Tibial nerve (tissue), 4 donors: Measurements from ENCODE around the gene TAF4. TPM values are rescaled to one million over a fixed set of nuclear protein-coding genes. Genes with fewer than 3 reads are reported as not detected.

ENCODE experiments used
- DNase-seq, 2 donors: peaks; one replicate each; pipeline ENCODE4 v3.0.0-alpha.2; 2019; ENCODE audit warnings: low spot score in 2 of 2
- H3K27ac ChIP-seq, 4 donors: fragments of 200-600 bp; sonication (generic) in 3 of 4; one replicate each; pipeline ENCODE4 v1.5.1; 2017 to 2019; ENCODE audit warnings: mild to moderate bottlenecking in 1 of 4
- H3K27me3 ChIP-seq, 2 donors: fragments of 200-600 bp; sonication (generic) in 1 of 2; one replicate each; pipeline versions ENCODE4 v1.5.1 to v1.6.0; 2017 to 2019
- H3K36me3 ChIP-seq, 3 donors: fragments of 200-600 bp; sonication (generic); one replicate each; pipeline ENCODE4 v1.5.1; 2018 to 2019
- H3K4me1 ChIP-seq, 4 donors: fragments of 200-600 bp; sonication (generic) in 3 of 4; one replicate each; pipeline ENCODE4 v1.5.1; 2017 to 2019
- H3K4me3 ChIP-seq, 4 donors: fragments of 200-600 bp; sonication (generic) in 3 of 4; one replicate each; pipeline ENCODE4 v1.5.1; 2017 to 2019; ENCODE audit warnings: mild to moderate bottlenecking in 1 of 4, moderate library complexity in 1 of 4
- H3K9me3 ChIP-seq, 4 donors: fragments of 200-600 bp; sonication (generic) in 3 of 4; one replicate each; pipeline ENCODE4 v1.5.1; 2017 to 2019
- CTCF ChIP-seq, 5 experiments: fragments of 200-600 bp in 3 of 5; fragments of 450-650 bp in 2 of 5; sonication (generic) in 3 of 5; IDR thresholded peaks; one replicate each; pipeline ENCODE4 v1.5.1; 2016 to 2019; ENCODE audit warnings: antibody characterized with exemption in 5 of 5, mild to moderate bottlenecking in 3 of 5, moderate library complexity in 2 of 5
- EP300 ChIP-seq, 2 donors: sonication (generic); formaldehyde crosslinking; IDR thresholded peaks; one replicate each; pipeline ENCODE4 v1.6.1; 2017; ENCODE audit warnings: antibody characterized with exemption in 2 of 2, mild to moderate bottlenecking in 1 of 2
- POLR2A ChIP-seq, 2 donors: fragments of 450-650 bp; IDR thresholded peaks; one replicate each; pipeline ENCODE4 v1.6.1; 2017; ENCODE audit warnings: antibody characterized with exemption in 2 of 2, mild to moderate bottlenecking in 2 of 2, moderate library complexity in 2 of 2
- WGBS, 2 donors: methylation state at CpG; one replicate each; pipeline ENCODE4 v1.1.5; 2018; 5-methylcytosine and 5-hydroxymethylcytosine counted together
- total RNA-seq, 4 donors: library from RNA; depleted of rRNA; stranded (reverse); fragments of >200 nt; gene quantifications; one replicate each; pipeline ENCODE4 v1.1.0, GENCODE V29; 2016

TAF4 gene
- total RNA-seq, 4 donors from 2014 or later, result 11.2 to 50.4 (median 14.8) TPM

GRCh38 chr20:61994546-61994945 is 71.1 kb downstream of the TAF4 start:
- no peak overlapping the region for H3K4me3 ChIP-seq
- H3K9me3 ChIP-seq, result peaks cover 0 to 25% (median 2%) of the 10 kb centered on the region in 4 donors
- DNase-seq, result no peak
- H3K4me1 ChIP-seq, result no peaks in the 10 kb centered on the region
- WGBS, 2 donors, result 90 to 93% methylated on average over 8 of the region's 8 CpGs
- H3K27me3 ChIP-seq, result no peaks in the 10 kb centered on the region
- no peak overlapping the region for H3K27ac ChIP-seq
- peaks cover 0 to 97% (median 27%) of the 10 kb centered on the region in 3 donors for H3K36me3 ChIP-seq
- TF ChIP-seq EP300 (IDR thresholded peaks at IDR 0.05), result no peak

- H3K36me3 ChIP-seq, result peaks cover 0 to 95% (median 27%) of the 10 kb centered on the region in 3 donors
- H3K9me3 ChIP-seq, result peaks cover 0 to 25% (median 2%) of the 10 kb centered on the region in 4 donors
- no peak overlapping the region for H3K27ac ChIP-seq
- H3K27me3 ChIP-seq, result no peaks in the 10 kb centered on the region
- H3K4me1 ChIP-seq, result no peaks in the 10 kb centered on the region
- no peak for DNase-seq
- TF ChIP-seq CTCF (IDR thresholded peaks at IDR 0.05), result no peak
- H3K4me3 ChIP-seq, result no peak overlapping the region
- 95 to 98% methylated on average over 15 of the region's 15 CpGs for WGBS, 2 donors
Measured at GRCh38 chr20:61993058-61993457, 72.6 kb downstream of the TAF4 start.

GRCh38 chr20:61991476-61991875 is 74.2 kb downstream of the TAF4 start:
- WGBS, 2 donors, result 97 to 99% methylated on average over 6 of the region's 6 CpGs
- Histone ChIP-seq H3K4me3 (no peak overlapping the region), H3K27me3 (no peaks in the 10 kb centered on the region), H3K36me3 (peaks cover 0 to 95% (median 27%) of the 10 kb centered on the region in 3 donors), H3K4me1 (no peaks in the 10 kb centered on the region), H3K27ac (no peak overlapping the region), H3K9me3 (peaks cover 0 to 25% (median 2%) of the 10 kb centered on the region in 4 donors)
- no peak for DNase-seq
- TF ChIP-seq CTCF (IDR thresholded peaks at IDR 0.05), result no peak
- TF ChIP-seq POLR2A (IDR thresholded peaks at IDR 0.05), result no peak
- TF ChIP-seq EP300 (IDR thresholded peaks at IDR 0.05), result no peak

- Histone ChIP-seq H3K4me1 (no peaks in the 10 kb centered on the region), H3K36me3 (peaks cover 0 to 93% (median 21%) of the 10 kb centered on the region in 3 donors), H3K4me3 (no peak overlapping the region), H3K27ac (no peak overlapping the region), H3K9me3 (peaks cover 0 to 25% (median 2%) of the 10 kb centered on the region in 4 donors), H3K27me3 (no peaks in the 10 kb centered on the region)
- TF ChIP-seq CTCF (IDR thresholded peaks at IDR 0.05), result no peak
- TF ChIP-seq EP300 (IDR thresholded peaks at IDR 0.05), result no peak
- TF ChIP-seq POLR2A (IDR thresholded peaks at IDR 0.05), result no peak
- DNase-seq, result no peak
- WGBS, 2 donors, result 87 to 91% methylated on average over 11 of the region's 11 CpGs
Measured at GRCh38 chr20:61990484-61990883, 75.2 kb downstream of the TAF4 start.

GRCh38 chr20:61989741-61990140 is 75.9 kb downstream of the TAF4 start:
- H3K4me1 ChIP-seq, result no peaks in the 10 kb centered on the region
- peaks cover 0 to 25% (median 2%) of the 10 kb centered on the region in 4 donors for H3K9me3 ChIP-seq
- TF ChIP-seq POLR2A (IDR thresholded peaks at IDR 0.05) (no peak), CTCF (IDR thresholded peaks at IDR 0.05) (no peak), EP300 (IDR thresholded peaks at IDR 0.05) (no peak)
- H3K27me3 ChIP-seq, result no peaks in the 10 kb centered on the region
- no peak overlapping the region for H3K27ac ChIP-seq
- WGBS, 2 donors, result 88% methylated on average over 14 of the region's 14 CpGs
- no peak for DNase-seq
- peaks cover 0 to 92% (median 16%) of the 10 kb centered on the region in 3 donors for H3K36me3 ChIP-seq
- H3K4me3 ChIP-seq, result no peak overlapping the region

- Histone ChIP-seq H3K27me3 (no peaks in the 10 kb centered on the region), H3K4me1 (no peaks in the 10 kb centered on the region), H3K27ac (no peak overlapping the region), H3K9me3 (peaks cover 0 to 25% (median 2%) of the 10 kb centered on the region in 4 donors), H3K36me3 (peaks cover 0 to 91% (median 8%) of the 10 kb centered on the region in 3 donors), H3K4me3 (no peak overlapping the region)
- WGBS, 2 donors, result 94 to 97% methylated on average over 18 of the region's 18 CpGs
- TF ChIP-seq POLR2A (IDR thresholded peaks at IDR 0.05) (no peak), CTCF (IDR thresholded peaks at IDR 0.05) (no peak), EP300 (IDR thresholded peaks at IDR 0.05) (no peak)
- no peak for DNase-seq
Measured at GRCh38 chr20:61988665-61989064, 77.0 kb downstream of the TAF4 start.
